Panc1 (cell line): ENCODE results near the gene RAB7B. TPM values are rescaled to one million over a fixed set of nuclear protein-coding genes. Genes with fewer than 3 reads are reported as not detected.

Experiments
- ATAC-seq: fragments of 200-7000 bp; cut with Tn5 transposase; 2 replicates; pipeline ENCODE4 v1.9.1; 2020; ENCODE audit warnings: mild to moderate bottlenecking, moderate library complexity
- BruUV-seq: library from RNA; stranded (reverse); fragments of 400-500 nt; replicated peaks from 2 replicates; lab custom pipeline; 2021; lab: Mats Ljungman, UMichigan
- CTCF ChIA-PET: fragments of 300-600 bp; sonication (Branson Sonifier 250); formaldehyde crosslinking; loops from one replicate; lab custom pipeline; 2022; ENCODE audit warnings: antibody characterized with exemption; lab: Charles Lee
- POLR2A ChIA-PET: fragments of 300-600 bp; sonication (Branson Sonifier 250); formaldehyde crosslinking; loops from one replicate; lab custom pipeline; 2022; ENCODE audit warnings: antibody characterized with exemption; lab: Charles Lee
- DNase-seq: peaks from one replicate; pipeline ENCODE4 v3.0.0-alpha.2; 2010; ENCODE audit warnings: low read depth, low spot score
- H3K27ac ChIP-seq: 2 replicates; pipeline ENCODE4 v1.5.1; 2011; ENCODE audit warnings: mild to moderate bottlenecking, low read length, inconsistent platforms
- H3K27me3 ChIP-seq: fragments of 200-500 bp; sonication (Bioruptor generic); 2 replicates; pipeline ENCODE4 v1.6.0; 2014; ENCODE audit warnings: low read length, inconsistent platforms; ENCODE audit not compliant: control insufficient read depth, insufficient read depth
- H3K36me3 ChIP-seq: fragments of 200-500 bp; sonication (Bioruptor generic); 2 replicates; pipeline ENCODE4 v1.5.1; 2014; ENCODE audit warnings: inconsistent platforms, mild to moderate bottlenecking, low read length, moderate library complexity; ENCODE audit not compliant: control insufficient read depth, insufficient read depth
- H3K4me1 ChIP-seq: 2 replicates; pipeline ENCODE4 v1.5.1; 2011; ENCODE audit warnings: inconsistent platforms, mild to moderate bottlenecking, low read length, moderate library complexity; ENCODE audit not compliant: control insufficient read depth, insufficient read depth
- H3K4me3 ChIP-seq, 2 experiments: 2 replicates each; pipeline ENCODE4 v1.5.1; 2011 to 2012; ENCODE audit warnings: low read depth in 2 of 2, low read length in 2 of 2, mild to moderate bottlenecking in 2 of 2, inconsistent platforms in 1 of 2, moderate library complexity in 1 of 2
- H3K9me3 ChIP-seq: fragments of 200-500 bp; sonication (Bioruptor generic); 2 replicates; pipeline ENCODE4 v1.5.1; 2014; ENCODE audit warnings: low read depth, mild to moderate bottlenecking, inconsistent platforms, low read length, moderate library complexity; ENCODE audit not compliant: control insufficient read depth, insufficient read depth
- POLR2AphosphoS5 ChIP-seq: IDR thresholded peaks from 2 replicates; pipeline ENCODE4 v1.6.1; 2012; ENCODE audit warnings: mild to moderate bottlenecking, low read depth, low read length, moderate library complexity
- REST ChIP-seq, 2 experiments: IDR thresholded peaks; 2 replicates each; pipeline ENCODE4 v1.6.1; 2011 to 2012; ENCODE audit warnings: low read depth in 2 of 2, control low read depth in 1 of 2, low read length in 1 of 2, mild to moderate bottlenecking in 1 of 2, moderate library complexity in 1 of 2; ENCODE audit not compliant: insufficient read depth in 1 of 2
- SIN3A ChIP-seq: IDR thresholded peaks from 2 replicates; pipeline ENCODE4 v1.6.1; 2012; ENCODE audit warnings: low read depth, mild to moderate bottlenecking, low read length, moderate library complexity, borderline replicate concordance; ENCODE audit not compliant: insufficient read depth
- TCF7L2 ChIP-seq: IDR thresholded peaks from 2 replicates; pipeline ENCODE4 v1.6.1; 2011; ENCODE audit warnings: mild to moderate bottlenecking, low read depth, low read length, inconsistent platforms
- in situ Hi-C: cut with HindIII; loops from 2 replicates; pipeline ENCODE4 v1.10.0; 2016; ENCODE audit warnings: low sequenced_read_pairs, low pct_unique_long_range_greater_than_20kb
- intact Hi-C: fragments of 100-400 bp; cut with micrococcal nuclease; formaldehyde crosslinking; loops from one replicate; pipeline ENCODE4 v1.10.0; 2022; ENCODE audit not compliant: unreplicated experiment
- total RNA-seq: library from RNA; stranded (reverse); gene quantifications from one replicate; pipeline ENCODE4 v1.2.1, GENCODE V29; 2021; ENCODE audit not compliant: unreplicated experiment
- TF ChIP-seq, protein P1 (sequence below): fragments of 450-650 bp; IDR thresholded peaks from 2 replicates; pipeline ENCODE4 v1.5.1; 2017; ENCODE audit warnings: mild to moderate bottlenecking

The RAB7B gene
- total RNA-seq, 1 experiment from 2014 or later = 0.05 TPM

DNA sequence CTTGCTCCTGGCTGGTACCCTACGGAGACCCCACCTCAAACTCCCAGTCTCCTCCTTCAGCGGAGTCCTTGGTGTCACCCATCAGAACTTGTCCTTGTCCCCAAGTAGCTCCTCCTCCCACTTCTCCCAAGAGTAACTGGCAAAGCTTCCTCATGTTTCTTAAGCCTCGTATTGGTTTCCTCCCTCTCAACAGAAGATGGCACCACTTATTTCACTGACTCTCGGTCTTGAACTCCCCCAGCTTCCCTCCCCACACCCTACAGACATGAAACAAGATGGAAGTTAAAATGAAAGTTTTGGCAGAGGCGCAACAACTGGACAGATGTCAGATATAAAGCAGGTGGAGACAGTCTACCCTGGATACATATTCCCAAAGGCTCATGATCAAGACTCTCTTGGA lies 13.4 kb downstream of the RAB7B start:
- ChIA-PET POLR2A (no interaction called here), CTCF (no interaction called here)
- Histone ChIP-seq H3K4me3 (no peak overlapping the region), H3K27ac (no peak overlapping the region), H3K36me3 (no peaks in the 10 kb centered on the region), H3K27me3 (peaks cover 2% of the 10 kb centered on the region), H3K4me1 (no peaks in the 10 kb centered on the region), H3K9me3 (no peaks in the 10 kb centered on the region)
- no TSS peak for BruUV-seq
- in situ Hi-C loops (no loop called here), intact Hi-C loops (loop anchor here (5.0 kb wide), 1 partner anchor 98 kb away; no protein-coding TSS in a partner anchor)
- no peak for ATAC-seq
- TF ChIP-seq SIN3A = no peak
- TF ChIP-seq TCF7L2 = no peak
- no peak for TF ChIP-seq POLR2AphosphoS5
- TF ChIP-seq, protein P1, sequence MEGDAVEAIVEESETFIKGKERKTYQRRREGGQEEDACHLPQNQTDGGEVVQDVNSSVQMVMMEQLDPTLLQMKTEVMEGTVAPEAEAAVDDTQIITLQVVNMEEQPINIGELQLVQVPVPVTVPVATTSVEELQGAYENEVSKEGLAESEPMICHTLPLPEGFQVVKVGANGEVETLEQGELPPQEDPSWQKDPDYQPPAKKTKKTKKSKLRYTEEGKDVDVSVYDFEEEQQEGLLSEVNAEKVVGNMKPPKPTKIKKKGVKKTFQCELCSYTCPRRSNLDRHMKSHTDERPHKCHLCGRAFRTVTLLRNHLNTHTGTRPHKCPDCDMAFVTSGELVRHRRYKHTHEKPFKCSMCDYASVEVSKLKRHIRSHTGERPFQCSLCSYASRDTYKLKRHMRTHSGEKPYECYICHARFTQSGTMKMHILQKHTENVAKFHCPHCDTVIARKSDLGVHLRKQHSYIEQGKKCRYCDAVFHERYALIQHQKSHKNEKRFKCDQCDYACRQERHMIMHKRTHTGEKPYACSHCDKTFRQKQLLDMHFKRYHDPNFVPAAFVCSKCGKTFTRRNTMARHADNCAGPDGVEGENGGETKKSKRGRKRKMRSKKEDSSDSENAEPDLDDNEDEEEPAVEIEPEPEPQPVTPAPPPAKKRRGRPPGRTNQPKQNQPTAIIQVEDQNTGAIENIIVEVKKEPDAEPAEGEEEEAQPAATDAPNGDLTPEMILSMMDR = no peak
- TF ChIP-seq REST (IDR thresholded peaks at IDR 0.05; ENCODE audit: insufficient read depth in 1 of 2, low read depth in 2 of 2, low read length in 1 of 2) = no peak
- no peak for DNase-seq

DNA sequence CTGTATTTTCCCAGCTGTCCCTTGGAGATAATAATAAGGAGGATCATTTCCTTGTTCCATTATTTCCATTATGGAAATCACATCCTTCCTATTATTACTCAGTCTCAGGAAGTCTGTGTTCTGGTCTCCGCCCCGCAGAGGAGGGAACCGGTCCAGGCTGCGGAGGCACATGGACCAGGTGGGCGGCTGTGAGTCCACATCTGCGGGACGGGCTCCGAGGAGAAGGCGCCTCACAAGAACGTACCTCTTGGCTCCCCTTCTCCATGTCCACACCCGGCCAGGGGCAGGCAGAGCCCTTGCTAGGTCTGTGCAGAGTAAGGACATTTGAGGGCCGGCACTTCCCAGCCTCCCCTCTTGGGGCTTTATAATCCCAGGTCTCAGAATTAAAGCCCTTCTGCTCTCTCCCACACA lies 14.6 kb downstream of the RAB7B start:
- H3K27me3 ChIP-seq = peaks cover 2% of the 10 kb centered on the region
- in situ Hi-C loops (no loop called here), intact Hi-C loops (loop anchor here (5.0 kb wide), 1 partner anchor 99 kb away; no protein-coding TSS in a partner anchor)
- no peaks in the 10 kb centered on the region for H3K36me3 ChIP-seq
- no peak overlapping the region for H3K27ac ChIP-seq
- ATAC-seq = 0 out of 2 replicates have a peak, but pooled peaks have one; percentile 39
- no peaks in the 10 kb centered on the region for H3K9me3 ChIP-seq
- POLR2A ChIA-PET = no interaction called here
- BruUV-seq = no TSS peak
- no peak overlapping the region for H3K4me3 ChIP-seq
- no peaks in the 10 kb centered on the region for H3K4me1 ChIP-seq
- DNase-seq = no peak
- TF ChIP-seq POLR2AphosphoS5 (no peak), TCF7L2 (no peak), SIN3A (no peak), REST (IDR thresholded peaks at IDR 0.05; ENCODE audit: insufficient read depth in 1 of 2, low read depth in 2 of 2, low read length in 1 of 2) (no peak)
- TF ChIP-seq, protein P1 = no peak
- CTCF ChIA-PET = no interaction called here
